Suprapubic skin (tissue), 4 donors: Measurements from ENCODE around the gene RTCA. TPM values are rescaled to one million over a fixed set of nuclear protein-coding genes. Genes with fewer than 3 reads are reported as not detected.

Source experiments
- DNase-seq, 2 donors: peaks; one replicate each; pipeline ENCODE4 v3.0.0-alpha.2; 2019; ENCODE audit warnings: low spot score in 2 of 2
- H3K27ac ChIP-seq: fragments of 200-600 bp; sonication (generic); one replicate; pipeline ENCODE4 v1.5.1; 2019
- H3K27me3 ChIP-seq: fragments of 200-600 bp; sonication (generic); one replicate; pipeline ENCODE4 v1.5.1; 2019
- H3K36me3 ChIP-seq: fragments of 200-600 bp; sonication (generic); one replicate; pipeline ENCODE4 v1.5.1; 2019
- H3K4me1 ChIP-seq: fragments of 200-600 bp; sonication (generic); one replicate; pipeline ENCODE4 v1.5.1; 2019
- H3K4me3 ChIP-seq: fragments of 200-600 bp; sonication (generic); one replicate; pipeline ENCODE4 v1.5.1; 2019; ENCODE audit warnings: mild to moderate bottlenecking
- H3K9me3 ChIP-seq: fragments of 200-600 bp; sonication (generic); one replicate; pipeline ENCODE4 v1.5.1; 2019
- EP300 ChIP-seq: sonication (generic); formaldehyde crosslinking; IDR thresholded peaks from one replicate; pipeline ENCODE4 v1.6.1; 2017; ENCODE audit warnings: antibody characterized with exemption
- POLR2A ChIP-seq, 2 donors: fragments of 450-650 bp; IDR thresholded peaks; one replicate each; pipeline ENCODE4 v1.6.1; 2017; ENCODE audit warnings: antibody characterized with exemption in 2 of 2, mild to moderate bottlenecking in 2 of 2, moderate library complexity in 2 of 2
- POLR2AphosphoS5 ChIP-seq, 3 donors: sonication (generic); formaldehyde crosslinking; IDR thresholded peaks; one replicate each; pipeline ENCODE4 v1.6.1; 2017; ENCODE audit warnings: antibody characterized with exemption in 3 of 3
- WGBS: methylation state at CpG from one replicate; pipeline ENCODE4 v1.1.5; 2018; 5-methylcytosine and 5-hydroxymethylcytosine counted together
- total RNA-seq, 4 donors: library from RNA; depleted of rRNA; stranded (reverse); fragments of >200 nt; gene quantifications; one replicate each; pipeline ENCODE4 v1.1.0, GENCODE V29; 2016
- TF ChIP-seq, protein P1 (sequence below), 2 donors: fragments of 200-600 bp in 1 of 2; fragments of 450-650 bp in 1 of 2; sonication (generic) in 1 of 2; IDR thresholded peaks; one replicate each; pipeline ENCODE4 v1.5.1; 2016 to 2019; ENCODE audit warnings: antibody characterized with exemption in 2 of 2, mild to moderate bottlenecking in 1 of 2, moderate library complexity in 1 of 2

The RTCA gene
- total RNA-seq, 4 donors from 2014 or later = 8.4 to 21.6 (median 14.5) TPM

DNA sequence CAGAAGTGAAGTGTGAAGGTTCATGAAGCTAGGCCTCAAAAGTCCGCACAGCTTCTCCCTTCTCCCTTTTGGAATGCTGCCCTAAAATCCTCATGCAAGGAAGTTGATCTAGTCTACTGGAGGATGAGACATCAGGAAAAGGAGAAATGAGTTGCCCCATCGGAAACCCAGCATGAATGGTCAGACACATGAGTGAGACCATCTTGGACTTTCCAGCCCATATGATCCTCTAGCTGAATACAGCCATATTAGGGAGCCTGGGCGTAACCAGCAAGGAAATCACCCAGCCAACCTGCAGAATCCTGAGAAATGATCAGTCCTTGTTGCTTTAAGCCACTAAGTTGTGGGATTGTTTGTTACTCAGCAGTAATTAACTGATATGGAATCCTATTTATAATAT, 28.9 kb upstream of the RTCA start:
- Histone ChIP-seq H3K9me3 (no peaks in the 10 kb centered on the region), H3K4me3 (no peak overlapping the region), H3K27ac (no peak overlapping the region), H3K36me3 (peaks cover 17% of the 10 kb centered on the region), H3K4me1 (no peaks in the 10 kb centered on the region), H3K27me3 (no peaks in the 10 kb centered on the region)
- TF ChIP-seq EP300 = no peak
- TF ChIP-seq, protein P1, sequence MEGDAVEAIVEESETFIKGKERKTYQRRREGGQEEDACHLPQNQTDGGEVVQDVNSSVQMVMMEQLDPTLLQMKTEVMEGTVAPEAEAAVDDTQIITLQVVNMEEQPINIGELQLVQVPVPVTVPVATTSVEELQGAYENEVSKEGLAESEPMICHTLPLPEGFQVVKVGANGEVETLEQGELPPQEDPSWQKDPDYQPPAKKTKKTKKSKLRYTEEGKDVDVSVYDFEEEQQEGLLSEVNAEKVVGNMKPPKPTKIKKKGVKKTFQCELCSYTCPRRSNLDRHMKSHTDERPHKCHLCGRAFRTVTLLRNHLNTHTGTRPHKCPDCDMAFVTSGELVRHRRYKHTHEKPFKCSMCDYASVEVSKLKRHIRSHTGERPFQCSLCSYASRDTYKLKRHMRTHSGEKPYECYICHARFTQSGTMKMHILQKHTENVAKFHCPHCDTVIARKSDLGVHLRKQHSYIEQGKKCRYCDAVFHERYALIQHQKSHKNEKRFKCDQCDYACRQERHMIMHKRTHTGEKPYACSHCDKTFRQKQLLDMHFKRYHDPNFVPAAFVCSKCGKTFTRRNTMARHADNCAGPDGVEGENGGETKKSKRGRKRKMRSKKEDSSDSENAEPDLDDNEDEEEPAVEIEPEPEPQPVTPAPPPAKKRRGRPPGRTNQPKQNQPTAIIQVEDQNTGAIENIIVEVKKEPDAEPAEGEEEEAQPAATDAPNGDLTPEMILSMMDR (IDR thresholded peaks at IDR 0.05) = no peak
- TF ChIP-seq POLR2AphosphoS5 (IDR thresholded peaks at IDR 0.05) = no peak
- WGBS = 98% methylated on average over 3 of the region's 3 CpGs
- no peak for DNase-seq

DNA sequence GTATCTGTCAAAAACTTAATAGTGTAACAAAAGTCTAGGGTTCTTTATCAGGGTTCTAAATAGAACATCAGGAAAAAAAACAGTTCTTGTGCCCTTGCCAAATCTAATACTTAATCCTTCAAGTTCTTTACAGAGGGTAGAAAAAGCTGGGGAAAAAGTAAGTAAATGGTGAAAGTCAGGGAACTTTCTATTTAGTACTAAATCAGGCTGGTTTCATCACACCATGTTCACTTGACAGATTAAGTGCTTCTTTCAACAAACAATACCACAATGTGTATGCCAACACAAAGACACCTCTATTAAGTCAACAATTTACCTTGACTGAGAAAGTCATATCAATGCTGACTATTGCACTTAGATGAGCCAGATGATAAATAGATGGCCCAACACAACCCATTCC, 26.1 kb upstream of the RTCA start:
- H3K4me3 ChIP-seq = no peak overlapping the region
- no peaks in the 10 kb centered on the region for H3K9me3 ChIP-seq
- peaks cover 12% of the 10 kb centered on the region for H3K36me3 ChIP-seq
- TF ChIP-seq, protein P1 (IDR thresholded peaks at IDR 0.05) = no peak
- TF ChIP-seq POLR2A (IDR thresholded peaks at IDR 0.05) = no peak
- TF ChIP-seq POLR2AphosphoS5 (IDR thresholded peaks at IDR 0.05) = no peak
- TF ChIP-seq EP300 = no peak
- no peaks in the 10 kb centered on the region for H3K27me3 ChIP-seq
- H3K4me1 ChIP-seq = no peaks in the 10 kb centered on the region
- H3K27ac ChIP-seq = no peak overlapping the region
- no peak for DNase-seq

DNA sequence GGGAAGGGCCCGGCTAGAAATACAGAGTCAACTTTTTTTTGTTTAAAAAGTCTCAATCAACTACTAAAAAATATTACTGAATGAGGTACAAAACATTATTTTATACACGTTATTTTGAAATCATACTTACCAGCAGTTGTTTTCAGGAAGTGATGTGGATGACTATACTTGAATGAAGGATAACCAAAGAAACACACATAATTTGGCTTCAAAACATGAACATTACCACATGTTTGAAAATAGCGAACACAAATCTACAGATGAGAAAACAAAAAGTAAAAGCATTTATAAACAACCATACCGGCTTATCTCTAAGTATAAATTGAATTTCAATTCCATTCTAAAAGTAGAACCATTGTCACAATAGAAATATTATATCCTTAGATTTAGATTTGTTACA, 25.4 kb upstream of the RTCA start:
- Histone ChIP-seq H3K4me1 (no peaks in the 10 kb centered on the region), H3K4me3 (no peak overlapping the region), H3K9me3 (no peaks in the 10 kb centered on the region), H3K36me3 (peaks cover 12% of the 10 kb centered on the region), H3K27ac (no peak overlapping the region), H3K27me3 (no peaks in the 10 kb centered on the region)
- no peak for DNase-seq
- TF ChIP-seq POLR2AphosphoS5 (IDR thresholded peaks at IDR 0.05) (no peak), EP300 (no peak), POLR2A (IDR thresholded peaks at IDR 0.05) (no peak)
- TF ChIP-seq, protein P1 (IDR thresholded peaks at IDR 0.05) = no peak
- WGBS = 90% methylated on average over 4 of the region's 4 CpGs

DNA sequence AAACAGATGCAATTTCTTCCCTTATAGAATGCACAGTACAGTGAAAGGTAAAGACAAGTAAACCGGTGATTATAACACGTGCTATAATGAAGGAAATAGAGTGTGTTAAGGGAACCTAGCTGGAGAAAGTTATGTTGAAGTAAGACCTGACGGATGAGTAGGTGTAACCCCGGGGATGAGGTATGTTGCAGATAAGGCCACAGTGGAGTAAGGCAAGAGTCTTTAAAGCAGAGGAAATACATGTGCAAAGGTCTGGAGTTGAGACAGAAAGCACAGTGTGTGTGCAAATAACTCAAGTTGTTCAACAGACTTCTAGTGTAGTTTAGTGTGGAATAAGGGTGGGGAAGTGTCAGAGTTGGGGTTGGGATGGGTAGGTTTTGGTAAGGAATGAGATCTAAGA, 19.3 kb upstream of the RTCA start:
- no peak overlapping the region for H3K27ac ChIP-seq
- WGBS = 78% methylated on average over 4 of the region's 4 CpGs
- H3K4me1 ChIP-seq = peaks cover 17% of the 10 kb centered on the region
- no peaks in the 10 kb centered on the region for H3K27me3 ChIP-seq
- no peaks in the 10 kb centered on the region for H3K36me3 ChIP-seq
- TF ChIP-seq POLR2AphosphoS5 (IDR thresholded peaks at IDR 0.05) (no peak), EP300 (no peak), POLR2A (IDR thresholded peaks at IDR 0.05) (no peak)
- TF ChIP-seq, protein P1 (IDR thresholded peaks at IDR 0.05) = no peak
- no peak overlapping the region for H3K4me3 ChIP-seq
- no peaks in the 10 kb centered on the region for H3K9me3 ChIP-seq
- DNase-seq = no peak

DNA sequence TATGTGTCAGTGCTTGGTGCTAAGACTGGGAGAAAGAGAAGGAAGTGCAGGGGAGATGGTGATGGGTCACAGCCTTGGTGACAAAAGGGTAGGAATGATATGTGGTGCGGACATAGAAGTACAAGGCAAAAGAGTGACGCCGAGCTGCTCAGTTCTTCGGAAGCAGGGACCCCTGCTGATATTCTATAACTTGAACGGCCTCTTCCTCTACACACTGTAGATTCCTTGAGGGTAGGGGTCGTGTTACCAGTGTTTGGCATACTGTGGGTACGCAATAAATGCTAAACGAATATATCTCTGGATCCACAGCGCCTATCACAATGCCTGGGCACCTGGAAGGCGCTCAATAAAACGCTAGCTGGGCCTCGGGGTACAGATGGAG, 16.9 kb upstream of the RTCA start:
- peaks cover 17% of the 10 kb centered on the region for H3K4me1 ChIP-seq
- WGBS = 1% methylated on average over 12 of the region's 12 CpGs
- H3K36me3 ChIP-seq = no peaks in the 10 kb centered on the region
- TF ChIP-seq, protein P1 (IDR thresholded peaks at IDR 0.05) = no peak
- TF ChIP-seq POLR2AphosphoS5 (IDR thresholded peaks at IDR 0.05) (no peak), POLR2A (IDR thresholded peaks at IDR 0.05) (no peak), EP300 (no peak)
- H3K4me3 ChIP-seq = peak overlapping the region; percentile 81
- peak overlapping the region; percentile 88 for H3K27ac ChIP-seq
- no peak for DNase-seq
- H3K9me3 ChIP-seq = no peaks in the 10 kb centered on the region
- H3K27me3 ChIP-seq = no peaks in the 10 kb centered on the region
